GM12874 (cell line): ENCODE data around the gene OGFOD2.

Experiments
- CTCF ChIP-seq: IDR thresholded peaks from 2 replicates; pipeline ENCODE4 v1.5.1; 2011; ENCODE audit warnings: low read depth, mild to moderate bottlenecking, control low read depth, low read length, moderate library complexity; ENCODE audit not compliant: insufficient read depth

Gene OGFOD2

GRCh38 chr12:122975790-122976647 lies 975 bp downstream of the OGFOD2 start:
- TF ChIP-seq CTCF: no peak

- TF ChIP-seq CTCF: no peak
Measured at GRCh38 chr12:122976648-122976975, 1.6 kb downstream of the OGFOD2 start.

GRCh38 chr12:122977153-122977552 lies 2.1 kb downstream of the OGFOD2 start:
- TF ChIP-seq CTCF: no peak

GRCh38 chr12:122977655-122978392 lies 2.8 kb downstream of the OGFOD2 start:
- TF ChIP-seq CTCF: no peak

- no peak for TF ChIP-seq CTCF
Measured at GRCh38 chr12:122978507-122978955, 3.5 kb downstream of the OGFOD2 start.

GRCh38 chr12:122979001-122979907 lies 4.2 kb downstream of the OGFOD2 start:
- TF ChIP-seq CTCF: no peak

- no peak for TF ChIP-seq CTCF
Measured at GRCh38 chr12:122979908-122980182, 4.8 kb downstream of the OGFOD2 start.
